ENCODE results near the gene NELL1.

The NELL1 gene

GRCh38 chr11:20990447-20990846, 321.1 kb downstream of the NELL1 start:
- DNase-seq, result no peak

GRCh38 chr11:20991471-20991870, 322.1 kb downstream of the NELL1 start:
- DNase-seq, result no peak

- DNase-seq, result no peak
Measured at GRCh38 chr11:21007297-21007696, 337.9 kb downstream of the NELL1 start.

GRCh38 chr11:21018248-21018647, 348.9 kb downstream of the NELL1 start:
- DNase-seq, result no peak

- no peak for DNase-seq
Measured at GRCh38 chr11:21026685-21027084, 357.3 kb downstream of the NELL1 start.

GRCh38 chr11:21037850-21038249, 368.5 kb downstream of the NELL1 start:
- DNase-seq, result no peak

GRCh38 chr11:21038801-21039200, 369.4 kb downstream of the NELL1 start:
- no peak for DNase-seq

- DNase-seq, result no peak
Measured at GRCh38 chr11:21040630-21041029, 371.2 kb downstream of the NELL1 start.

GRCh38 chr11:21048626-21049025, 379.2 kb downstream of the NELL1 start:
- DNase-seq, result no peak

- no peak for DNase-seq
Measured at GRCh38 chr11:21053466-21053865, 384.1 kb downstream of the NELL1 start.

GRCh38 chr11:21056644-21057043, 387.3 kb downstream of the NELL1 start:
- DNase-seq, result no peak

- DNase-seq, result no peak
Measured at GRCh38 chr11:21059879-21060278, 390.5 kb downstream of the NELL1 start.

- no peak for DNase-seq
Measured at GRCh38 chr11:21066030-21066429, 396.6 kb downstream of the NELL1 start.

GRCh38 chr11:21068886-21069285, 399.5 kb downstream of the NELL1 start:
- DNase-seq, result no peak

GRCh38 chr11:21069909-21070308, 400.5 kb downstream of the NELL1 start:
- no peak for DNase-seq

GRCh38 chr11:21072558-21072957, 403.2 kb downstream of the NELL1 start:
- no peak for DNase-seq

GRCh38 chr11:21082853-21083252, 413.5 kb downstream of the NELL1 start:
- DNase-seq, result no peak

GRCh38 chr11:21088930-21089329, 419.5 kb downstream of the NELL1 start:
- no peak for DNase-seq

GRCh38 chr11:21104641-21105040, 435.3 kb downstream of the NELL1 start:
- DNase-seq, result no peak

- no peak for DNase-seq
Measured at GRCh38 chr11:21105196-21105917, 436.0 kb downstream of the NELL1 start.

GRCh38 chr11:21109341-21109740, 440.0 kb downstream of the NELL1 start:
- DNase-seq, result no peak

GRCh38 chr11:21110415-21110814, 441.0 kb downstream of the NELL1 start:
- DNase-seq, result no peak

- no peak for DNase-seq
Measured at GRCh38 chr11:21113876-21114275, 444.5 kb downstream of the NELL1 start.

- DNase-seq, result no peak
Measured at GRCh38 chr11:21116009-21116408, 446.6 kb downstream of the NELL1 start.

- no peak for DNase-seq
Measured at GRCh38 chr11:21119411-21119810, 450.0 kb downstream of the NELL1 start.
